AG09319 (cell line): ENCODE results near the gene TTC21A.

Experiments used
- DNase-seq: peaks from one replicate; pipeline ENCODE4 v3.0.0-alpha.2; 2010; ENCODE audit warnings: low read depth; ENCODE audit errors: extremely low read depth
- TF ChIP-seq, protein P1 (sequence below): IDR thresholded peaks from 2 replicates; pipeline ENCODE4 v1.5.1; 2011; ENCODE audit warnings: low read depth, mild to moderate bottlenecking, inconsistent platforms, low read length, moderate library complexity

TTC21A gene

DNA sequence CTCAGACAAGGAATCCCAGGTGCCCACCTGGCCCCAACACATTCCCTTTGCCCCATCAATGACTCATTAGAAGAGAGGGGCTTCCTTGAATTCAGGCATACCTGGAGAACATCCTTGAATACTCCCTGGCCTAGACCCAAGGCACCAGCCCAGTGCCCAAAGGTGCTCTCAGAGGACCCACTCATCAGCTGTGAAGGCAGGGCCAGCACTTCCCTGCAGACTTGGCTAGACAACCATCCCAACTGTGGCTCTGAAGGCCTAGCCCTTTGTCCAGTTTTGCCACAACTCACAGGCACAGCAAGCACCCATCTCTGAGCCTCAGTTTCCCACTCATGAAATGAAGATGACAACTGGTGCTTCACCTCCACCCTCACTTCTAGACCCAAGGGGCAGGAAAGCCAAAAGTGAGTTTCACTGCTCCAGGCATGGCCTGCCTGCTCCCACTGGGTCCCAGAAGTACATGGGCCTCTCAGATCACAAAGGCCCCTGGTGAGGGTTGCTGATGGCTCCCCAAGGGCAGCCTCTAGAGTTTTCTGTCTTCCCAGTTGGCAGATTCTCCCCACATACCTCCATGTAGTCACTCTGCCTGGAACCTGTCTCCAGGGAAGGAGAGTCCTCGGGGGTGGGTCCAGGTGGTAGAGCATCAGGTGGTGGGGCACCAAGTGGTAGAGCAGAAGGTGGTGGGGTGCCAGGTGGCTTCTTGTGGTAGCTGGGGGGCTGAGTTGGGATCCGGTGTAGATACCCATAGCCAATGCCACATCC, 7.6 kb upstream of the TTC21A start:
- DNase-seq = no peak
- TF ChIP-seq, protein P1, sequence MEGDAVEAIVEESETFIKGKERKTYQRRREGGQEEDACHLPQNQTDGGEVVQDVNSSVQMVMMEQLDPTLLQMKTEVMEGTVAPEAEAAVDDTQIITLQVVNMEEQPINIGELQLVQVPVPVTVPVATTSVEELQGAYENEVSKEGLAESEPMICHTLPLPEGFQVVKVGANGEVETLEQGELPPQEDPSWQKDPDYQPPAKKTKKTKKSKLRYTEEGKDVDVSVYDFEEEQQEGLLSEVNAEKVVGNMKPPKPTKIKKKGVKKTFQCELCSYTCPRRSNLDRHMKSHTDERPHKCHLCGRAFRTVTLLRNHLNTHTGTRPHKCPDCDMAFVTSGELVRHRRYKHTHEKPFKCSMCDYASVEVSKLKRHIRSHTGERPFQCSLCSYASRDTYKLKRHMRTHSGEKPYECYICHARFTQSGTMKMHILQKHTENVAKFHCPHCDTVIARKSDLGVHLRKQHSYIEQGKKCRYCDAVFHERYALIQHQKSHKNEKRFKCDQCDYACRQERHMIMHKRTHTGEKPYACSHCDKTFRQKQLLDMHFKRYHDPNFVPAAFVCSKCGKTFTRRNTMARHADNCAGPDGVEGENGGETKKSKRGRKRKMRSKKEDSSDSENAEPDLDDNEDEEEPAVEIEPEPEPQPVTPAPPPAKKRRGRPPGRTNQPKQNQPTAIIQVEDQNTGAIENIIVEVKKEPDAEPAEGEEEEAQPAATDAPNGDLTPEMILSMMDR = no peak

DNA sequence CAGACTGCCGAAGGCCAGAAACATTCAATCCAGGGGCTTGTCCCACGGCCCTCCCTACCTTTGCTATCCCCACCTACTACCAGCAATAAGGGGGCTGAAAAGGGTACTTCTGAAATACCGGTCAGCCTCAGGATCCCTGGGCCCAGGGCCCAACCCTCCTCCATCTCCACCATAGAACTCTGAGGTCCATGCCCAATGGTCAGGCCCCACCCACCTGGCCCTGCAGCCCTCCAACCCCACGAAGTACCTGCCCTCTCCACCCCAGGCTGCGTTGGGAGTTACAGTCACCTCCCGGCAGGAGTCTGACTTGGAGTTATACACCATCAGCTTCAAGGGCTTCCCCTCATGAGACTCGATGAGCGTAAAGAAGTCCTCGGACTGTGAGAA, 7.0 kb upstream of the TTC21A start:
- TF ChIP-seq, protein P1 = no peak
- no peak for DNase-seq

DNA sequence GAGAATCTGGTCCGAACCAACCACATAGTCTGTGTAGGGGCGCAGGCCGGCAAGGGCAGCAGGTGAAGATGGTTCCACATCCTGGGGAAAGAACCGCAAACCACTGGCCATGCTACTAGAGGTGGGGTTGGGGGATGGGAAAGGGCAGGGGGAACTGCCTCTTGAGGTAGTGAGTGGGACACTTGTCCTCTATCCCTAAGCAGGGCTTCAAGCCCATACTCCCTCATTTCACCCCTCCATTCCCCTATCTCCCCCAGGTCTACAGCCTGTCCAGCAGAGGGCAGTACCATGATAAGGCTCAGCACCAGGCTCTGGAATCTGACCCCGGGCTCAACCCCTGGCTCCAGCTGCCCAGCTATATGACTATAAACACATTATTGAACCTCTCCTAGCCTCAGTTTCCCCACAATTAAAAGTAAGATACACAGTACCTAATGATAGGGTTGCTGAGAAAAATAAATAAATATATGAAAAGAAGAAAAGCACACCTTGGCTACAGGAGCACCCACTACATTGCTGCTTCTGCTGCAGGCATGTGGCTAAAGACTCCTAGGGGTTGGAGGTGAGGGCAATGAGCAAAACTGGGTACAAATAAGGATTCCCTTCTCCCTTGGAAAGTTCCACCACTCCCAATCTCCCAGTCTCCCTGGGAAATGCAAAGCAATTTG, 6.3 kb upstream of the TTC21A start:
- TF ChIP-seq, protein P1 = peak; percentile 59
- no peak for DNase-seq

DNA sequence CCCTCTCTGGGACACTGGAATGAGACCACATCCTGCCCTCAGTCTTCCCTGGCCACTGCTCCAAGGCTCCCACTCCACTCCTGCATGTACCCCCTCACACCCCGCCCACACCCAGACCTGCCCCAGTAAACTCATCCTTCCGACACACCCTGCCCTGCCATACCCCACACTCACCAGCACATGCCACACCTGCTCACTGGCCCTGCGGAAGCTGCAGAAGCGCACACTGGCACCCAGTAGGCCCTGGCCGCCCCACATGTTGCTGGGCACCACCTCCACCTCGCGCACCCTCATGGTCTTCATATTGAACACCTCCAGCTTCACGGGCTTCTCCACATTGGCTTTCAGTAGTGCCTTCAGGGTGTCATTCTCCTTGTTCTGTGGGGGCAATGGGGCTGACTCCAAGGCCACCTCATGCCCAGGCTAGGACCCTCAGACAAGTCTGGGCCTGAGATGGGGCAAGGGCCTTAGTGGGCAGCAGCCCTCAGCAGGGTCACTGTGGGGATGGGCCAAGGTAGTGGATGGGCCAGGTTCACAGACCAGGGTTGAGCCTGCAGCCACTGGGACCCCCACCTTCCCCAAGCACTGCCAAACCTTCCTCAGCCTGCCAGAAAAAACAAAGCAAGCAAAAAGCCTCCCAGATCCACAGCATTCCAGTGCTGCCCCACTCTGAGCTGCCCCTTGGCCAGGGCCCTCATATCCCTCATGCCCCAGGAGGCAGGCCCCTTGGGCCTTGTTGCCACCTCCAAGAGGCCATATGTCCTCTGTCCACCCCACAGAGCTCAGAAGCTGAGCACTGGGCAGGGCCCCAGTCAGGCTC, 4.8 kb upstream of the TTC21A start:
- TF ChIP-seq, protein P1 = no peak
- DNase-seq = no peak

DNA sequence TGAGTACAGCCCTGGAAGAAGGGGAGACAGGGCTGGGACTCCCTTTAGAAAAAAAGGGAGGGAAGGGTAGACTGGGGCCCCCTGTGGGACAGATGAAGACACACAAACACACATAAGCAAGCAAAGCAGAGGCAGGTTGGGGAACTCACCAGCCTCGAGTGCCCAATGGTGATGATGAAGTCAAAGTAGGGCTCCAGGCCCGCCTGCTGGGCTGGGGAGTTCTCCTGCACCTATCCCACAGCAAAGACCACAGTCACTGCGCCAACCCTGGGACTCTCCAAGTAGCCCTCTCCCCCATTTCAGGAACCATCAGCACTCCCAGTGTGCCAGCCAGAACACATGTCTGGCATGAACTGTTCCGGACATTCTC, 4.2 kb upstream of the TTC21A start:
- no peak for DNase-seq
- TF ChIP-seq, protein P1 = no peak

DNA sequence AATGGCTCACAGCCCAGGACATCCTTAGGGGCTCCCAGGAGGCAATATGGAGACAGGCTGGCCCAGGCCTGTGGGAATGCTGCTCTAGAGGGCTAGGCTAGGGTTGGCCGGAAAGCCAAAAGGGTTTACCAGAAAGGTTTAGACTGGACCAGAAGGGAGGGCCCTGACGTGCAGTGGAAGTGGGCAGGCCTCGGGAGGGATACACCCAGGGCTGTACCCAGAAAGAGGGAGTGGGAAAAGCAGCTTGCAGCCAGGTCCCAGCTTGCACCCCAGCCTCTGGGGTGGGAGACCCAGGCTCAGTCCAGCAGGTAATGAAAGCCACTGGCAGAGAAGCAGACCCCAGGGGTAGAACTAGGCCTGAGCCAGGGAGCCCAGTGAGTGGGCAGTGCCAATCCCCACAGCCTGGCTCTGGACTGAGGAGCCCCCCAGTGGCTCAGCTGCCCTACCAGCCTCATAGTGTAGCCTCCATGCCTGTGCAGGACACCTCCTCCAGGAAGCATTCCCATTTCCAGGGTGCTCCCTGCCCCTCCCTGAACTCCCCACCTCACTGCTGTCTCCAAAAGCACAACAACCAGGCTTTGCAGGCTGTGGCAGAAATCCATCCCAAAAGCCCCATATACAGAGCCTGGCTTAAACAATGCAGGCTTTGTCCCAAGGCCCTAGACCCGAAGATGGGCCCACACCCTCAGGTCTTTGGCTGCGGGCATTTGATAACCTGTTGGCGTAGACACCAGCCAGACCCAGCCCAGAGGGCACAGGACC, 3.5 kb upstream of the TTC21A start:
- no peak for DNase-seq
- TF ChIP-seq, protein P1 = no peak
